HFFc6 (cell line): ENCODE results near the gene PSME2. TPM values are rescaled to one million over a fixed set of nuclear protein-coding genes. Genes with fewer than 3 reads are reported as not detected.
A peak's percentile ranks its signal among the peaks of the same experiment; 100 is the strongest.

Source experiments
- DNase-seq: peaks from one replicate; pipeline ENCODE4 v3.0.0-alpha.2; 2018
- H3K27ac Mint-ChIP-seq: 2 replicates; pipeline ENCODE4 v1.8.0; 2020; ENCODE audit warnings: mild to moderate bottlenecking, mixed read lengths
- H3K27me3 Mint-ChIP-seq: 2 replicates; pipeline ENCODE4 v1.8.0; 2021; ENCODE audit warnings: mild to moderate bottlenecking, moderate library complexity, mixed read lengths; ENCODE audit not compliant: insufficient read depth
- H3K36me3 Mint-ChIP-seq: 2 replicates; pipeline ENCODE4 v1.8.0; 2021; ENCODE audit warnings: low read depth, mixed read lengths
- H3K4me1 Mint-ChIP-seq: 2 replicates; pipeline ENCODE4 v1.8.0; 2020; ENCODE audit warnings: low read depth, mixed read lengths
- H3K4me3 Mint-ChIP-seq: 2 replicates; pipeline ENCODE4 v1.8.0; 2020; ENCODE audit warnings: mild to moderate bottlenecking, moderate library complexity, mixed read lengths
- H3K9me3 Mint-ChIP-seq: 2 replicates; pipeline ENCODE4 v1.8.0; 2020; ENCODE audit warnings: mild to moderate bottlenecking, mixed read lengths
- long read RNA-seq: library from polyadenylated mRNA; unstranded; transcript quantifications from one replicate; pipeline ENCODE4 v2.0.0, GENCODE V29; 2019
- total RNA-seq, 6 experiments: library from RNA; stranded (reverse); fragmentation: NEBNext Ultra II Directional; extraction: Animal tissue kit (Norgen Biotek cat#: 25700); gene quantifications; 2 replicates in 1 of 6; 3 replicates in 5 of 6; pipeline ENCODE4 v1.2.3, GENCODE V29; 2021
- TF ChIP-seq, protein P1 (sequence below): fragments of 200-600 bp; sonication (generic); IDR thresholded peaks from 2 replicates; pipeline ENCODE4 v1.5.0; 2021; ENCODE audit warnings: antibody characterized with exemption, mild to moderate bottlenecking

PSME2 gene, protein sequence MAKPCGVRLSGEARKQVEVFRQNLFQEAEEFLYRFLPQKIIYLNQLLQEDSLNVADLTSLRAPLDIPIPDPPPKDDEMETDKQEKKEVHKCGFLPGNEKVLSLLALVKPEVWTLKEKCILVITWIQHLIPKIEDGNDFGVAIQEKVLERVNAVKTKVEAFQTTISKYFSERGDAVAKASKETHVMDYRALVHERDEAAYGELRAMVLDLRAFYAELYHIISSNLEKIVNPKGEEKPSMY
- total RNA-seq = 100 to 1,000 TPM; 108 to 143 (median 136) TPM
- long read RNA-seq, transcript PSME2-201 (11 exons, 1,404 nt) = major isoform, 118 of 140 reads
- long read RNA-seq, partial matches to known transcripts = 7 of 140 reads
- long read RNA-seq, other reads (novel, unspliced or antisense) = 11 of 140 reads

DNA sequence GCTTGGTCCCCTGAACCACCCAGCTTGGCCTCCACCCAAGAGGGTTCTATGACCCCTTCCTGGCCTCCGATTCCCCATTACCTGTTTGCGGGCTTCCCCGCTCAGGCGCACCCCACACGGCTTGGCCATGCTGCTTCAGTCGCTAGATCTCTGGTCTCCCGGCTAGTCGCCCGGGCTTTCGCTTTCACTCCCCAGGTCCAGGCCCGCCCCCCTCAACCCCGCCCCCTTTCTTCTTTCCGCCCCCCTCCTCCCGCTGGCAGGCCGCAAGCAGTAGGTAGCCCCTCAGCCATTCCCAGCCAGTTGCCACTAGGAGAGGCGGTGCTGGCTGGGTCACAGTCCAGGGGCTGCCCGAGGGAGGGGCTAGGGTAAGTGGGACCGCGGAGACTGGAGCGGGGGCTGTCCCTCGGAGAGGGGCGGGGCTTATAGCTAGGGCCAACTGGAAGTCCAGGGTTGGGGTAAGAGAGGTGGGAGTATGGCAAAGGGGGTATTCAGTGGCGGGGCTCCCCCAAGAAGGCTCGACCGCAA lies at the start of gene PSME2:
Gene PSME2, minus strand, starts transcription at position 158 of the 525 bp plus-strand sequence. Its CDS starts 29 bp downstream, at position 129.
- peak; percentile 95 for DNase-seq
- Mint-ChIP-seq H3K27ac (peak within 1 kb of the TSS; percentile 97), H3K4me3 (peak within 1 kb of the TSS; percentile 98), H3K4me1 (peaks cover 55% of the 10 kb centered on the region), H3K27me3 (peaks cover 7% of the 10 kb centered on the region), H3K9me3 (no peaks in the 10 kb centered on the region), H3K36me3 (peaks cover 13% of the 10 kb centered on the region)
- TF ChIP-seq, protein P1, sequence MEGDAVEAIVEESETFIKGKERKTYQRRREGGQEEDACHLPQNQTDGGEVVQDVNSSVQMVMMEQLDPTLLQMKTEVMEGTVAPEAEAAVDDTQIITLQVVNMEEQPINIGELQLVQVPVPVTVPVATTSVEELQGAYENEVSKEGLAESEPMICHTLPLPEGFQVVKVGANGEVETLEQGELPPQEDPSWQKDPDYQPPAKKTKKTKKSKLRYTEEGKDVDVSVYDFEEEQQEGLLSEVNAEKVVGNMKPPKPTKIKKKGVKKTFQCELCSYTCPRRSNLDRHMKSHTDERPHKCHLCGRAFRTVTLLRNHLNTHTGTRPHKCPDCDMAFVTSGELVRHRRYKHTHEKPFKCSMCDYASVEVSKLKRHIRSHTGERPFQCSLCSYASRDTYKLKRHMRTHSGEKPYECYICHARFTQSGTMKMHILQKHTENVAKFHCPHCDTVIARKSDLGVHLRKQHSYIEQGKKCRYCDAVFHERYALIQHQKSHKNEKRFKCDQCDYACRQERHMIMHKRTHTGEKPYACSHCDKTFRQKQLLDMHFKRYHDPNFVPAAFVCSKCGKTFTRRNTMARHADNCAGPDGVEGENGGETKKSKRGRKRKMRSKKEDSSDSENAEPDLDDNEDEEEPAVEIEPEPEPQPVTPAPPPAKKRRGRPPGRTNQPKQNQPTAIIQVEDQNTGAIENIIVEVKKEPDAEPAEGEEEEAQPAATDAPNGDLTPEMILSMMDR = no peak

DNA sequence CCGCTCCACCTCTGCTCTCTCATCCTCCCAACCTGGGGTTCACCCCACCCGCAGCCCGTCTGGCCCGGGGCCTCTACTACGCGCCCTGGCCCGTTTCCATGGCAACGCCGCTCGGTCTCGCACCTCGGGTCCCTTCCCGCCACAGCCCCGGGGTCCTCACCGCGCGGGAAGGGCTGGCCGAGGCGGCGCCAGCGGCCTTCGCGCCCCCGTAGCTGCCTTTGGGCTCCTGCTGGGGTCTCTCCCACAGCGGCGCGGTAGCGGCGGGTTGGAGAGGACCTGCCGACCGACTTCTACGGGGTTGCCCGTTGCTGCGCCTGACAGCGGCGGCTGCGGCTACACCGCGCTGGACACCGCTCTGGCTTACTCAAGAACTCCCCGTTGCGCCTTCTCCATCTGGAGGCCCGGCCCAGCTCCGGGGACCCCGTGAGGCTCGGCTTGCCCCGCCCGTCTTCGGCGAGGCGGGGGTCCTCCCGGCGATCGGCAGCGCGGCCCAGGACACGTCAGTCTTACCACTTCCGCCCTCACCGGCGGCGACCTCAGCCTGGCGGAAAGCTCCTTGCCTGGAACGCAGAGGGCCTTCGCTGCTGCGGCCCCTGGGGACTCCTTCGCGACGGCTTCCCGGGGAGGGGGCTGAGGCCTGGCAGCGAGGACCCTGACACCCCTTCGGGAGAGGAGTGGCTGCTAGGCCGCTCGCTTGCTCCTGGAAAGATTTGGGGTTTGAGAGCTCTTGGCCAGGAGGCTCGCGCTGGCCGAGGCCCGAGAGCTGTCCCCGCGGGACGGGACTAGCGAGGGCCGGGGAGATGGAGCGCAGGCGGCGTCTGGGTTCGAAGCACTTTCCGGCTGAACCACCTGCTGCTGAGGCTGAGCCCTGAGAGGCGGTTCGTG lies 49.0 kb upstream of the PSME2 start, which contains the start of gene TM9SF1:
Gene TM9SF1, minus strand, starts transcription at position 256 of the 885 bp plus-strand sequence. CDS start 422 bp downstream, outside the sequence.
- no peaks in the 10 kb centered on the region for H3K9me3 Mint-ChIP-seq

DNA sequence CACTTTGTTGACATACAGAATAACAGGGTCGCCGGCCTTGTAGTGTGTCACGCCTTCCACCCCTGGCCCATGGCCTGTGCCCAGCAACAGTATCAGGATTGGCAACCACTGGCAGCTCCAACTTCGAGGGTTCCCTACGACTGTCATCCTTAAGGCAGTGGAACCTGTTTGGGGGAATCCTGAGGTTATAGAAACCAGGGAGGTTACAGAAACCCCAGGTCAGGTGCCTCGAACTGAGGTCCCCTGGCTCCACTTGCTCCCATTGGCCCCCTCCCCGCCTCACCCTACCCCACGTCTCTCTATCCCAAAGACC lies 48.4 kb upstream of the PSME2 start:
- peak overlapping the region; percentile 96 for H3K4me3 Mint-ChIP-seq
- H3K27me3 Mint-ChIP-seq = no peaks in the 10 kb centered on the region; the same call in none of the 2 replicates
- DNase-seq = no peak

More for the DNA sequence above, 49.0 kb upstream of the PSME2 start, which contains the start of gene TM9SF1:
- peaks cover 51% of the 10 kb centered on the region for H3K4me1 Mint-ChIP-seq
- H3K4me3 Mint-ChIP-seq = peak within 1 kb of the TSS; percentile 96
- TF ChIP-seq, protein P1 = no peak
- H3K36me3 Mint-ChIP-seq = peaks cover 39% of the 10 kb centered on the region
- peak within 1 kb of the TSS; percentile 95 for H3K27ac Mint-ChIP-seq
- DNase-seq = peak; percentile 69
- no peaks in the 10 kb centered on the region; the same call in none of the 2 replicates for H3K27me3 Mint-ChIP-seq

DNA sequence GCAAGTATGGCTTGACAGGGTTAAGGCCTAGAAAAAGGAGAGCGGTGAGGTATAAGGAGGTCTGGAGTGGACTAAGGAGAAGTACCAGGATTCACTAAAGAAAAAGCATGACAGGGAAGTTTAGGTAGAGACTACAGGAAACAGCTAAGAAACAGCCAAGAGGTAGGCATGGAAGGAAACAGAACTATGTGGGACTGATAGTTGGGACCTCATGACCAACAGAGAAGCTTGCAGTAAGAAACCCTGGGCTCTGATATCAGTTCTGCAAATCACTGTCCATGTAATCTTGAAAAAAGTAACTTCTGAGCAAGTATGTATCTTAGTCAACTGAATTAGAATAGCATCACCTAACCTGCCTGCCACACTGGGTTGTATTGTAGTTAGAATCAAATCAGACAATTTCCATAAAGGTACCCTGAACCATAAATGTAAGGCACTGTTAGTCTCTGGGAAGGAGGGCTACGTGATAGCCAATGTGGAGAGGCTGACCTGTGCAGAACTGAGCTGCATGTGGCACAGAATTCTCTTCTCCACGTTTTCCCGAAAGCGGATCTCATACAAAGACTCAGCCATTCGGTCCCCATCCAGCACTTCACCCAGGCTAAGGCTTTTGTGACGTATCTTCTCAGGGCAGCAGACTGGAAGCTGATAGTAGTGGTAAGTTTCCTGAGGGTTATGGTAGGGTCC lies 47.9 kb upstream of the PSME2 start:
- H3K4me3 Mint-ChIP-seq = peak overlapping the region; percentile 96
- peaks cover 58% of the 10 kb centered on the region for H3K4me1 Mint-ChIP-seq
- peaks cover 36% of the 10 kb centered on the region for H3K36me3 Mint-ChIP-seq
- TF ChIP-seq, protein P1 = no peak
- H3K27me3 Mint-ChIP-seq = no peaks in the 10 kb centered on the region; the same call in none of the 2 replicates
- no peak for DNase-seq
- H3K9me3 Mint-ChIP-seq = no peaks in the 10 kb centered on the region
- peak overlapping the region; percentile 95 for H3K27ac Mint-ChIP-seq

More for the DNA sequence above, 48.4 kb upstream of the PSME2 start:
- Mint-ChIP-seq H3K9me3 (no peaks in the 10 kb centered on the region), H3K4me1 (peaks cover 54% of the 10 kb centered on the region), H3K27ac (peak overlapping the region; percentile 95), H3K36me3 (peaks cover 40% of the 10 kb centered on the region)
- TF ChIP-seq, protein P1 = no peak

DNA sequence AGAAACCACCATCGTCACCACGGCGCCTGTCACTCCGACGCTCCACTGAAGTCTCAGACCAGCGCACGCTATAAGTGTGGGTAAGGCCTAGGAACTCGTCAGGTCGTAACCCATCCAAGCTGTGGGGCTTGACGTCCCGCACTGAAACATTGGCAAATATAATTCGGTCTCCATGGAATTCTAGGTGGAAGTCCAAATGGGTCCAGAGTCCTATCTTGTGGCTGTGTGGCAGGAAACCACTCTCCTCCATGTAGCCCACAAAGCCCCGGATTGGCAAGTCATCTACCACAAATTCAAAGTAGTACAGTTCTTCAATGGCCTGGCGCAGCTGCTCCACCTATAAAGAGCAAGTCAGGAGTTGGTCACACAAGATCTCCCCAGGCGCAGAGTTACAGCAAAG lies 46.5 kb upstream of the PSME2 start:
- no peak overlapping the region for H3K4me3 Mint-ChIP-seq
- no peaks in the 10 kb centered on the region for H3K9me3 Mint-ChIP-seq
- no peak for DNase-seq
- peaks cover 25% of the 10 kb centered on the region for H3K36me3 Mint-ChIP-seq
- no peak overlapping the region for H3K27ac Mint-ChIP-seq
- peaks cover 55% of the 10 kb centered on the region for H3K4me1 Mint-ChIP-seq
- no peaks in the 10 kb centered on the region; the same call in none of the 2 replicates for H3K27me3 Mint-ChIP-seq
- TF ChIP-seq, protein P1 = no peak
